Activated T-cell treated with anti-CD3 and anti-CD28 coated beads, Interleukin-2, amount 50 U/mL, for 72 hours (primary cell): ENCODE data around the gene SRPK2. TPM values are rescaled to one million over a fixed set of nuclear protein-coding genes. Genes with fewer than 3 reads are reported as not detected.
"Not testable (repeated sequence)": the region's sequence is repeated elsewhere in the genome, so short reads cannot be mapped to it uniquely, and the experiment has no call there.

ENCODE experiments used
- ATAC-seq, 2 donors: fragments of 150-1000 bp; cut with Tn5 transposase; replicated peaks in 1 of 2; 2 replicates each; pipeline ENCODE4 v1.10.0; 2021; ENCODE audit warnings: moderate library complexity in 2 of 2, mild to moderate bottlenecking in 1 of 2
- DNase-seq, 2 donors: peaks; one replicate each; pipeline ENCODE4 v3.0.0; 2021 to 2022; ENCODE audit warnings: mixed read lengths in 1 of 2
- H3K27ac Mint-ChIP-seq: one replicate; pipeline ENCODE4 v1.8.0; 2022; ENCODE audit warnings: mild to moderate bottlenecking, moderate library complexity, mixed read lengths
- H3K27me3 Mint-ChIP-seq: one replicate; pipeline ENCODE4 v1.8.0; 2022; ENCODE audit warnings: low read depth, mixed read lengths
- H3K36me3 Mint-ChIP-seq, 2 donors: one replicate each; pipeline ENCODE4 v1.8.0; 2022; ENCODE audit warnings: mixed read lengths in 2 of 2, mild to moderate bottlenecking in 1 of 2; ENCODE audit not compliant: insufficient read depth in 2 of 2
- H3K4me1 Mint-ChIP-seq: one replicate; pipeline ENCODE4 v1.8.0; 2022; ENCODE audit warnings: low read depth, mixed read lengths
- H3K4me3 Mint-ChIP-seq, 2 donors: one replicate each; pipeline ENCODE4 v1.8.0; 2022; ENCODE audit warnings: mild to moderate bottlenecking in 2 of 2, mixed read lengths in 2 of 2, moderate library complexity in 2 of 2
- H3K9me3 Mint-ChIP-seq, 2 donors: one replicate each; pipeline ENCODE4 v1.8.0; 2022; ENCODE audit warnings: mixed read lengths in 2 of 2
- total RNA-seq, 2 donors: library from RNA; stranded (reverse); gene quantifications; one replicate each; pipeline ENCODE4 v1.2.3, GENCODE V29; 2022

Gene SRPK2
- total RNA-seq, 2 donors from 2014 or later = 45.4 to 51.0 TPM

- Mint-ChIP-seq H3K27me3 (no peaks in the 10 kb centered on the region), H3K4me1 (peaks cover 39% of the 10 kb centered on the region), H3K27ac (no peak overlapping the region), H3K4me3 (no peak overlapping the region), H3K9me3 (no peaks in the 10 kb centered on the region), H3K36me3 (no peaks in the 10 kb centered on the region)
- ATAC-seq (no peak), DNase-seq (no peak)
Measured at GRCh38 chr7:105278565-105278964, 110.2 kb downstream of the SRPK2 start.

GRCh38 chr7:105277341-105277740, 111.4 kb downstream of the SRPK2 start:
- Mint-ChIP-seq H3K27ac (peak overlapping the region; percentile 22), H3K4me3 (no peak overlapping the region), H3K36me3 (no peaks in the 10 kb centered on the region), H3K9me3 (no peaks in the 10 kb centered on the region), H3K4me1 (peaks cover 43% of the 10 kb centered on the region), H3K27me3 (no peaks in the 10 kb centered on the region)
- DNase-seq (no peak), ATAC-seq (no peak)

GRCh38 chr7:105270117-105270516, 118.6 kb downstream of the SRPK2 start:
- H3K4me1 Mint-ChIP-seq = peaks cover 61% of the 10 kb centered on the region
- ATAC-seq (no peak), DNase-seq (peak in 1 of 2 donors; percentile 4)
- no peaks in the 10 kb centered on the region for H3K9me3 Mint-ChIP-seq
- H3K27me3 Mint-ChIP-seq = no peaks in the 10 kb centered on the region
- no peaks in the 10 kb centered on the region for H3K36me3 Mint-ChIP-seq
- H3K27ac Mint-ChIP-seq = no peak overlapping the region
- peak overlapping the region; percentile 16 to 97 for H3K4me3 Mint-ChIP-seq

DNA sequence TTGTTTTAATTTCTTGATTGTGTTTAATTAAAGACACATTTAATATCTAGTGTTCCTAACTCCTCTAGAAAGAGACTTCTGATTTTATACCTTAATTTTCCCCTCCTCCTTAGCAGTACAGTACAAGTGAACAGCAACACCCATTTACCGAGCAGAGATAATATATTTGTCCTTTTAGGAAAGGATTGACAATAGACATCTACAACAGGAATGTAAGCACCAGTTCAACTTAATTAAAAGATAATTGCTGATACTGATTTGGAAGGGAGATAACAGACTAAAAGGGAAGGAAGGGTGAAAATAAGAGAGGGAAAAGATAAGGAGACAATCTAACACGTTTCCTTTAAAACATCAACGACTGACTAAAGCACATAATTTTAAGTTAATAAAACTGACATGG, 119.3 kb downstream of the SRPK2 start:
- Mint-ChIP-seq H3K36me3 (no peaks in the 10 kb centered on the region), H3K27me3 (no peaks in the 10 kb centered on the region), H3K9me3 (no peaks in the 10 kb centered on the region), H3K4me1 (peaks cover 61% of the 10 kb centered on the region), H3K27ac (peak overlapping the region; percentile 98), H3K4me3 (peak overlapping the region; percentile 89 to 97)
- ATAC-seq (peak; percentile 5 to 25), DNase-seq (no peak)

- H3K4me1 Mint-ChIP-seq = peaks cover 66% of the 10 kb centered on the region
- no peak for DNase-seq
Measured at GRCh38 chr7:105268511-105269392, 120.0 kb downstream of the SRPK2 start.

GRCh38 chr7:105268056-105268455, 120.7 kb downstream of the SRPK2 start:
- Mint-ChIP-seq H3K4me1 (peaks cover 66% of the 10 kb centered on the region), H3K36me3 (no peaks in the 10 kb centered on the region), H3K27ac (peak overlapping the region; percentile 98), H3K27me3 (no peaks in the 10 kb centered on the region), H3K4me3 (peak overlapping the region; percentile 89 to 97), H3K9me3 (no peaks in the 10 kb centered on the region)
- ATAC-seq (peak; percentile 83 to 86), DNase-seq (peak in 1 of 2 donors; percentile 19)

More at GRCh38 chr7:105268511-105269392, 120.0 kb downstream of the SRPK2 start:
- Mint-ChIP-seq H3K9me3 (no peaks in the 10 kb centered on the region), H3K36me3 (no peaks in the 10 kb centered on the region), H3K4me3 (peak overlapping the region; percentile 89 to 97), H3K27me3 (no peaks in the 10 kb centered on the region), H3K27ac (peak overlapping the region; percentile 98)
- ATAC-seq = peak; percentile 72 to 74

DNA sequence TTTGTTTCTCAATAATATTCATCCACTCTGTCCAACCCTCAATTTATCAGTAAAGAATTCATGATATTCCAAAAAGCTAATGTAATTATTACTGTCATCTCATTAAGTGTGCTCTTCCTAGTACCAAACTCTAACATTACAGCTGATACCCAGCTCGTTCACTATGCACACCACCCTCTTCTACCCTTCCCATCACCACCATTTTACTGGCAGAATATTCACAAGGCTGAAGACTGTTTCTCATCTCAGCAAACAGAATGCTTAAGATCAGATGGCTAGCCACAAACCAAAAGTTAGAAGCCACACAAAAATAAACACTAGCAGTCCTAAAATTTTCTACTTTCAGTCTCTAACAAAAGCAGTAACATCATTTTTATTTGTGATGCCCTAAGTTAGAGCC, 121.5 kb downstream of the SRPK2 start:
- peaks cover 61% of the 10 kb centered on the region for H3K4me1 Mint-ChIP-seq
- no peaks in the 10 kb centered on the region for H3K9me3 Mint-ChIP-seq
- no peak for DNase-seq
- peak overlapping the region; percentile 98 for H3K27ac Mint-ChIP-seq
- no peaks in the 10 kb centered on the region for H3K27me3 Mint-ChIP-seq
- no peak for ATAC-seq
- H3K4me3 Mint-ChIP-seq = peak overlapping the region; percentile 75 to 97
- no peaks in the 10 kb centered on the region for H3K36me3 Mint-ChIP-seq

GRCh38 chr7:105264707-105265106, 124.0 kb downstream of the SRPK2 start:
- Mint-ChIP-seq H3K4me1 (peaks cover 44% of the 10 kb centered on the region), H3K36me3 (peaks cover 5 to 8% of the 10 kb centered on the region in 2 donors), H3K27ac (no peak overlapping the region), H3K9me3 (peaks cover 3 to 5% of the 10 kb centered on the region in 2 donors), H3K4me3 (no peak overlapping the region), H3K27me3 (no peaks in the 10 kb centered on the region)
- no peak for DNase-seq
- ATAC-seq = no peak

DNA sequence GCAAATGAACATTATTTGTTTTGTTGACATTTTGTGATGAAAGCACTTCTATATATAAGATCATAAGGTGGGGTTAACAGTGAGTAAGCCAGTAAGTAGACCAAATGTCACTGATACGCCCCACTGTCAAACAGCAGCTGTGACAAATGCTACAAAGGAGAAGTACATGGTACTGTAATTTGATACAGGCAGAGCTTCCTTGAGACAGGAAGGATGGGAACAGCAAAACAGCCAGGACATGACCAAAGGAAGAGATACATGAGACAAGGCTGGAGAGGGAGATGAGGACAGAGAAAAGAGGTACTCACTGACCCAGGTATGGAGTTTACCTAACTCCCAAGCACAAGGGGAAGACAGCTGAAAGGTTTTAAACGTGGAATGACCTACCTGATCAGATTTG, 127.0 kb downstream of the SRPK2 start:
- H3K27ac Mint-ChIP-seq = no peak overlapping the region
- peaks cover 3 to 5% of the 10 kb centered on the region in 2 donors for H3K9me3 Mint-ChIP-seq
- H3K27me3 Mint-ChIP-seq = no peaks in the 10 kb centered on the region
- H3K4me1 Mint-ChIP-seq = peaks cover 51% of the 10 kb centered on the region
- peaks cover 5 to 16% of the 10 kb centered on the region in 2 donors for H3K36me3 Mint-ChIP-seq
- no peak overlapping the region for H3K4me3 Mint-ChIP-seq
- ATAC-seq = no peak
- no peak for DNase-seq

DNA sequence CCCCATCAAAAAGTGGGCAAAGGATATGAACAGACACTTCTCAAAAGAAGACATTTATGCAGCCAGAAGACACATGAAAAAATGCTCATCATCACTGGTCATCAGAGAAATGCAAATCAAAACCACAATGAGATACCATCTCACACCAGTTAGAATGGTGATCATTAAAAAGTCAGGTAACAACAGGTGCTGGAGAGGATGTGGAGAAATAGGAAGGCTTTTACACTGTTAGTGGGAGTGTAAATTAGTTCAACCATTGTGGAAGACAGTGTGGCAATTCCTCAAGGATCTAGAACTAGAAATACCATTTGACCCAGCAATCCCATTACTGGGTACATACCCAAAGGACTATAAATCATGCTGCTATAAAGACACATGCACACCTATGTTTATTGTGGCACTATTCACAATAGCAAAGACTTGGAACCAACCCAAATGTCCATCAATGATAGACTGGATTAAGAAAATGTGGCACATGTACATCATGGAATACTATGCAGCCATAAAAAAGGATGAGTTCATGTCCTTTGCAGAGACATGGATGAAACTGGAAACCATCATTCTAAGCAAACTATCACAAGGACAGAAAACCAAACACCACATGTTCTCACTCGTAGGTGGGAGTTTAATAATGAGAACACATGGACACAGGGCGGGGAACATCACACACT, 128.4 kb downstream of the SRPK2 start:
- not testable (repeated sequence) for H3K4me3 Mint-ChIP-seq
- peaks cover 53% of the 10 kb centered on the region for H3K4me1 Mint-ChIP-seq

GRCh38 chr7:105258919-105259318, 129.8 kb downstream of the SRPK2 start:
- not testable (repeated sequence) for H3K27ac Mint-ChIP-seq, DNase-seq, ATAC-seq, H3K27me3 Mint-ChIP-seq, H3K4me3 Mint-ChIP-seq, H3K9me3 Mint-ChIP-seq
- Mint-ChIP-seq H3K36me3 (peaks cover 7 to 16% of the 10 kb centered on the region in 2 donors), H3K4me1 (peaks cover 38% of the 10 kb centered on the region)

More for the DNA sequence above, 128.4 kb downstream of the SRPK2 start:
- not testable (repeated sequence) for ATAC-seq, H3K9me3 Mint-ChIP-seq, H3K27me3 Mint-ChIP-seq, DNase-seq, H3K27ac Mint-ChIP-seq
- peaks cover 5 to 16% of the 10 kb centered on the region in 2 donors for H3K36me3 Mint-ChIP-seq

DNA sequence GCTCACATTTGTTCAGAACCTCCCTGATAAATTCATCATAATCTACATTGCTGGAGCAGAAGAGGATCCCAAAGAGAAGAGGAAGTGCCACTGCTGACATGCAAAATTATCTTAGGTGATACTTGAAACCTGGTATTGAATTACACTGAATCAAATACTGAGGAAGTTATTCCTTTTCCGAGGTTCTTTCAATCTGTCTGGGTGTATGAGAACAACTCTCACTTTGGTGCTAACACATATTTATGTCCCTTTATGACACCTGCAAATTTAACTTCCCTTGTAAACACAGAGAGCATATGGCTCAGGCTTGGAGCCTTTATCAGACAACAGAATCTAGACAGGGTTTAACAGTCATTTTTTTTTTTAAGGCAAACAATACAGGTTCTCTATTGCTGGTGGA, 131.4 kb downstream of the SRPK2 start:
- no peak overlapping the region for H3K27ac Mint-ChIP-seq

DNA sequence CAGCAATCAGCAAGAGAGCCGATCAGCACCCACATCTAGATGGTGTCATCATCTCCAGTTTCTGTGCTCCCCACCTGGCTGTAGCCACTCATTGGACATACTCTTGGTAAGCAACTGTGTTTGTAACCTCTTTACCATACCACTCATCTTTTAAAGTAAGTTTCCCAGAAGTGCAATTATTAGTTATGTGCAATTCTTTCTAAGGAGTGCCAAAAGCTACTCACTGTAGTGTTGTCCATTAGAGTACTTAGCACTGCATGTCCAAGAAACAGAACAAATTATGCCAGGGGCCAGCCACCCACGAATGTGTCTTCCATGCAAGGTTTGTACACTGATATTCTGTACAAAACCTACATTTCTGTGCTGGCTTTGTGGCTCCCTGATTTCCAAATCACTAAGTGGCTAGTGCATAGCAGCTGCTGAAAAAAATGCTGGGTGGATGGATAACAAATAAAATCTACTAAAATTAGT, 131.9 kb downstream of the SRPK2 start:
- Mint-ChIP-seq H3K36me3 (peaks cover 7 to 16% of the 10 kb centered on the region in 2 donors), H3K4me3 (no peak overlapping the region), H3K4me1 (peaks cover 53% of the 10 kb centered on the region), H3K9me3 (peaks cover 3 to 5% of the 10 kb centered on the region in 2 donors), H3K27me3 (no peaks in the 10 kb centered on the region), H3K27ac (peak overlapping the region; percentile 24)
- DNase-seq = no peak
- no peak for ATAC-seq

More for the DNA sequence above, 131.4 kb downstream of the SRPK2 start:
- no peak for DNase-seq
- H3K4me3 Mint-ChIP-seq = no peak overlapping the region
- H3K4me1 Mint-ChIP-seq = peaks cover 48% of the 10 kb centered on the region
- ATAC-seq = no peak
- peaks cover 3 to 5% of the 10 kb centered on the region in 2 donors for H3K9me3 Mint-ChIP-seq
- H3K27me3 Mint-ChIP-seq = no peaks in the 10 kb centered on the region
- peaks cover 7 to 16% of the 10 kb centered on the region in 2 donors for H3K36me3 Mint-ChIP-seq
